ENCODE results near the gene NDUFB8.
"Not testable (repeated sequence)": the region's sequence is repeated elsewhere in the genome, so short reads cannot be mapped to it uniquely, and the experiment has no call there.

The NDUFB8 gene

GRCh38 chr10:100529475-100530298 is at the start of gene NDUFB8:
Gene NDUFB8 (minus strand): TSS chr10:100529871. CDS start chr10:100529851, 20 bp downstream.
- peak; percentile 76 for DNase-seq (ENCODE audit: low read depth)

DNA sequence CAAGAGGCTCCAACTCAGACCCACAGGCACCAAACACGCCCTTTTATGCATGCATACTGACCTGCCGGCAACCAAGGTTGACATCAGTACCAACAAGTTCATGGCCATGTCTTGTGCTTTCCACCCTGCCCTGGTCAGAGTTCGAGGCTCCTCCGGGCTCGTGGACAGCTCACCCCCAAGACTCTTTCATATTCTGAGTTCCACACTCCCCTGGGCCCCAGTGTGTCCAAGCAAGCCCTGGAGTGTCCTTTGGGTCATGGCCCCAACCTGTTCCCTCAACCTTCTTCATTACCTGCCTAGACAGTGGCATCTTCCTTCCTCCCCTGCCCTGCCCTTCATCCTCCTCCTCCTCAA is 46.6 kb upstream of the NDUFB8 start:
- no peak for DNase-seq (ENCODE audit: low read depth)

GRCh38 chr10:100575585-100576281 is 46.1 kb upstream of the NDUFB8 start:
- no peak for DNase-seq (ENCODE audit: low read depth)

DNA sequence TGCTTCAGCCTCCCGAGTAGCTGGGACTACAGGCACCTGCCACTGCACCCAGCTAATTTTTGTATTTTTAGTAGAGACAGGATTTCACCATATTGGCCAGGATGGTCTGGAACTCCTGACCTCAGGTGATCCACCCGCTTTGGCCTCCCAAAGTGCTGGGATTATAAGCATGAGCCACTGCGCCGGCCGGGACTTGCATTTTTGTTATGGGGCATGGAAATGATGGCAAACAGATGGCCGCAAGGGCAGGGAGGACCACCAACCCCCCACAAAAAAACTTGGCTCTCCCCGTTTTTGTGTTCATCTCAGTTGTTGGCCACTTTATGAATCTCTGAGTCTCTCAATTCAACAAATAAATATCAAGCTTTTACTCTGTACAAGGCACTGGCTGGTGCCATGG is 45.5 kb upstream of the NDUFB8 start:
- not testable (repeated sequence) for DNase-seq (ENCODE audit: low read depth)

DNA sequence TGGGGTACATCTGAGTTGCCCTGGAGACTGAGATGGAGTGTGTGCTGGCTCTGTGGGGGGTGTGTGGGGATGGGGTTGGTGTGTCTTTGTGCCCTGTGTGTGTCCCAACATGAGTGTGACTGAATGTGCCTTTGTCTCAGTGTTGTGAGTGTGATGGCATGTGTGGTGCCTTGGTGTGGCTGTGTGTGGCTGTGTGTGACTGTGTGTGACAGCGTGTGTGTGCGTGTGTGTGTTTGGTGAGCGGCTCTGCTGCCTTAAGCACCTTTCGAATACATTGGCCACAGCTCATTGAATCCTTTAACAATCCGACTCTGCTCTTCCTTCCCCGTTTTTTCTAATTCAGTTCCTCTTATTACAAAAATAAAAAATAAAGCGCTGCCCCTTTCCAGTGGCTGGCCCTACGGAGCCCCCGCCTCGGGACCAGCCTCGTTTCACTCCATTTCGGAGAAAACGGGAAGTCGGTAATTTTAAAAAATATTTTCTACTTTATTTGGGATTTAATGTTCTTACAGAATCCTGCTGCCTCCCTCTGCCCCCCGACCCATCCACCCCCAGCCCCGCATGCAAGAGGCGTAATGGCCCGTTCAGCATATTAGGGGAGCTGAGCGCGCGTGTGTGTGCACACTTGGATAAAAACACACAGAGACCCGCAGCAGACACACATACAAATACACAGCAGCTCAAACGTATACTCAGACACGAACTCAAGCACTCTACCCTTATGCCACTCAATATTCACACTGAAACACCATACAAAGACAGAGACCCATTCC is 41.6 kb upstream of the NDUFB8 start:
- DNase-seq (ENCODE audit: low read depth), result no peak

GRCh38 chr10:100570506-100570905 is 40.8 kb upstream of the NDUFB8 start:
- no peak for DNase-seq (ENCODE audit: low read depth)

DNA sequence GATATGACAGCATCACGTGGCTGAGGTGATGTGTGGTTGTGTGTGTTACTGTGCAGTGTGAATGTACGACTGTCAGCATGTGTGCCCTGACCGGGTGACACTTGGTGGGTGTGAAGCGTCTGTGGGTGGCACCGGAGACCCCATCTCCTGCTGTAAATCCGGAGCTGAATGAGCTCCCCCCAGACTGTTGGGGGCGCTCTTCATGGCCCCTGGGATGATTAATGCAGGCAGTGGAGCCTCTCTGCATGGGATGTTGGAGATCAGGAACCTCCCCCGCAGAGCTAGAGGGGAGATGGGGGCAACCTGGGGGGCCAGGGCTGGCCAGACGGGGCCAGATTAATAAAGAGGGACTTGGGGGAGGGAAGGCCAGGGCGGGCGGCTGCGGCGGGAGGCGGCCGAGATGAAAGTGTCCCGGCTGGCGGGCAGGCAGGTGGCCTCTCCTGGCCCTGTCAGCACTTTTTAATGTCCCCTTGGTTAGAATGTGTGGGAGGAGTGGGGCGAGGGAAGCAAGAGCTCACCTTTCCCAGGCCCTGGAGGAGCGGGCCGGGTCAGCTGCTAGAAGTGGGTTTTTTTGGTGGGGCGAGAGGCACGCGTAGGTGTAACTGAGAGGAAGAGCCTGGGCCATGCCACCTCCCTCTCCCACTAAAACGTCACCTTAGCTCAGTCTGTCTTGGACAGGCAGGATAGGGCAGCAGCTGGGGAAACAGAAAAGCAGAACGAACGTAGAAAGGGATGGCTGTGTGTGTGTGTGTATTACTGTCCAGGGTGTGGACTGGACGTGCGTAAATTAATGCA is 40.2 kb upstream of the NDUFB8 start:
- no peak for DNase-seq (ENCODE audit: low read depth)

GRCh38 chr10:100568912-100569311 is 39.2 kb upstream of the NDUFB8 start:
- DNase-seq (ENCODE audit: low read depth), result no peak

- no peak for DNase-seq (ENCODE audit: low read depth)
These were observed 38.2 kb upstream of the NDUFB8 start for GRCh38 chr10:100567826-100568225.

- no peak for DNase-seq (ENCODE audit: low read depth)
These were observed 37.6 kb upstream of the NDUFB8 start for GRCh38 chr10:100567249-100567648.

DNA sequence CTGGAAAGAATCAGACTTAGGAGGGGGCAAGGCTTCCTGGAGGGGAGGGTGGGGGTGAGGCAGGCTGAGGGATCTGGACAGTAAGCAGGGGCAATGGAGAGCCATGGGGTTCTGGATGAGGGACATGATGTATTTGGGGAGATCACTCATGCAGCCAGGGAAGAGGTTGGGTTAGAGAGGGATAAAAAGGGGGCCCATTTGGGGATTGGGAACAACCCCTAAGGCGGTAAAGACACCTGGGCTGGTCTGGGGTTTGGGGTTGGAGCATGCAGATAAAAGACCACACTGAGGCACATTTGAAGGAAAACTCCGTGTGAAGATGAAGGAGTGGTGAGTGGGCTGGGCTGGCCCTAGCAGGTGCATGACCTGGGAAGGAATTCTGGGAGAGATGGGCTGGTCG is 36.9 kb upstream of the NDUFB8 start:
- DNase-seq (ENCODE audit: low read depth), result no peak

DNA sequence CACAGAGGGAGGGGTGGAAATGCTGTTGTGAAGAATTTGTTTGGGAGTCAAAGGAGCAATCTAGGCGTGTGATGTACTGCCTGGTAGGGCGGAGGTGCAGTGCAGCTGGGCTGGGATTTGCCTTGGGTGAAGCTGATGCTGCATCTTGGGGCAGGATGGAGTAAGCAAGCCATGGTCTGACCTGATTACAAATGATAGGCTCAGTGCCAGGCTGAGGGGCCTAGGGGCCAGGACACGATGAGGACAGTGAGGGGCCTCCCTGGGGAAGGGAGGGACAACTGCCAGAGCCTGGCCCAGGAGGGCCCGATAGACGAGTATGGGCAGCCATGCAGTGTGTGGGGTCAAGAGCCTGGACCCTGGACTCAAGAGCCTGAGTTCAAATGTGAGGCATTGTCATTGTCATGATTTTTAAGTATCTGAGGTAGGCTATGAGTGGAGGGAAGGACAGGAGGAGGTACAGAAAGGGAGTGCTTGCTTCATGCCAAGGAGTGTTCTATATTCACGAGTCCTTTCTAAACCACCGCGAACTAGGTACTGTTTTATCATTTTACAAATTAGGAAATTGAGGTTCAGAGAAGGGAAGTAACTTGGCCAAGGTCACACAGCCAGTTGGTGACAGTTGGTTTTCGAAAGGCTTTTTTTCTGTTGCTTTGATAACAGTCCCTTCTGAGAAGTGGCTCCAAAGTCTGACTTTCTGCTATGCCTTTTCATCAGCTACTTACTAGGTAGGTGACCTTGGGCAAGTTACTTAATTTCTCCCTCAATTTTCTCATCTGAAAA is 35.7 kb upstream of the NDUFB8 start:
- DNase-seq (ENCODE audit: low read depth), result no peak

- peak; percentile 66 for DNase-seq (ENCODE audit: low read depth)
These were observed 32.5 kb upstream of the NDUFB8 start for GRCh38 chr10:100562008-100562672.

DNA sequence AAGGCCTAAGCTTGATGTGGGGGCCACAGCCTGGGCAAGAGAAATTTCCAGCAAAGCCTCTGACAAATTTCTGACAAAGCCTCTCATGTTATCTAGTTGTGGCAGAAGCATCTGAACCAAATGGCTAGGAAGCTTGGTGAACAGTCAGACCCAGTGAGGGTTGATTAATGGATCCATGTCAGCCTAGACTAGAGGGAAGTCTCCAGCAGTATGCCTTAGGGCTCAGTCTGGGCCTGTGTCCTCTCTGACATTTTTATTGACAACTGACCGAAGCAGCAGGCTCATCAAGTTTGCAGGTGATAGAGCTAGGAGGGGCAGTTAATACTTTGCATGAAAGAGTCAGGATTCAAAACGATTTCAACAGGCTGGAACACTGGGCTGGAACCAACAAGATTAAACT is 31.3 kb upstream of the NDUFB8 start:
- no peak for DNase-seq (ENCODE audit: low read depth)

DNA sequence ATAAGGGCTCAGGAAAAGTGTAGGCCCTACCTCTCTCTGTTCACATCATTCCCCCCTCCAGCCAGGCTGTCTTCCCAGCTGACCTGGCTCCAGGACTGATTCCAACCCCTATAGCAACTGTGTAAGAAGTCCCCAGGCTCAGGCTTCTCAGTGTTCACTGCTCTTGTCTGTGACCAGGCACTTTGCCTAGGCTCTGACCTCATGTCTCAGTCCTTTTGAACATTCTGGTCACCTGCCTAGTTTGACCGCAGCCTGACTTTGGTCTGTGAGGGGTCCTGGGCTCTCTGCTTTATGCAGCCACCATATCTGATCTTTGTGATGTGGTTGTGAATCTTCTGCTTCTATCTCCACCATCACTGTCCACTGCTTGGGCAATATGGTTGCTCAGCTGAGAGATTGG is 30.6 kb upstream of the NDUFB8 start:
- no peak for DNase-seq (ENCODE audit: low read depth)

GRCh38 chr10:100554902-100555301 is 25.2 kb upstream of the NDUFB8 start:
- no peak for DNase-seq (ENCODE audit: low read depth)

DNA sequence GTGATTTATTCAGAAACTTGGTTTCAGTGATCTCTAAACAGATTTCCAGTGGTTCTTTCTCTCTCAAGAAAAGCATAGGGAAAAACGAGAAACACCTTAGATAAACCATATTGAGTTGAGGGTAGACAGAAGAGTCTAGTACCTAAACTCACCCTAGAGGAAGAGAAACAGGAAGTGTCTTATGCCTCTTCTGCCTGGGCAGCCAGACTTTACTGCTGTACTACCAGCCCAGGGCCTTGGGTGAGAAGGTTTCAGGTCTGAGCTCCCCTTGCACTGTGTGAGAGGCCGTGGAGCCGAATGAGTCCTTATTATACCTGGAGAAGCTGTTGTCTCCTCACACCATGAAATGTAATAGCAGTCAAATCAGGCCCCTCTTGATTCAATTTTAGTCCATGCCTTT is 24.3 kb upstream of the NDUFB8 start:
- no peak for DNase-seq (ENCODE audit: low read depth)

DNA sequence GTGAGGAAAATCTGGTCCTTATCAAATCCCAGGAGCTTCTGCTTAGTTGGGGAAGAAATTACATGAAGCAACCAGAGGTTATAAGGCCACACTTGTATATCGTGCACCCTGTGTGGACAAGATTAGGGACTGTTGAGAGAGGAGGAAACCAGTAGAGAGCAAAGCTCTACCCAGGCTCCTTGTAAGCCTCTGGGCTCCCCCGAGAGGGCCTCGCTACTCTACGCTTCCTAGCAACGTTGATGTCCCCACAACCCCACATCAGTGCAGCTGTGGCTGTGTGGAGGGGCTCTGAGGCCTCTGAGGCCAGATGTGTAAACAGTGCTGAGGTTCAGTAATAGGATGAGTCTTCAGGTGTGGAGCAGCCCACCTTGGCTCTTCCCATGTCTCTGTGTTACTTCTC is 22.1 kb upstream of the NDUFB8 start:
- DNase-seq (ENCODE audit: low read depth), result no peak

DNA sequence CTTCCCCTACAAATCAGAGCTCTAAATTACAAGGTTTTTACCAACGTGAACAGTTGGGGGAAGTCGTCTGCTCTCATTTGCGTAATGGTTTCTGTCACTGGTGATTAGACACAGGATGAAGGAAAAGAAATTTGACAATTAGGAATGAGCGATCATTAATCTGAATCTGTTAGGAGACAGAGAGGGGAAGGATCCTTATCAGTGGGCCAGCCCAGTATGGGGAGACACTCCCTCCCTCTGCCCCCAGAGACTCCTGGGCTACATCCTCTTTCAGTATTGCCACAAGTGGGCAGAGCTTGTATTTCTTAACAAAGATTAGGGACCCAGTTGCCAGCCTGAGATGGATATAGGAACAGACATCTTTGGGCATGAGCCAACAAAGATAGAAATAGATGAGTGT is 21.5 kb upstream of the NDUFB8 start:
- no peak for DNase-seq (ENCODE audit: low read depth)

GRCh38 chr10:100544950-100545349 is 15.3 kb upstream of the NDUFB8 start:
- no peak for DNase-seq (ENCODE audit: low read depth)

- DNase-seq (ENCODE audit: low read depth), result no peak
These were observed 7.8 kb upstream of the NDUFB8 start for GRCh38 chr10:100537475-100537874.

Measured in activated T-helper 1 cell treated with Interleukin-2 at 50 U/mL for 16 hours (primary cell).